Measurements from ENCODE around the gene FAF1.

The FAF1 gene

DNA sequence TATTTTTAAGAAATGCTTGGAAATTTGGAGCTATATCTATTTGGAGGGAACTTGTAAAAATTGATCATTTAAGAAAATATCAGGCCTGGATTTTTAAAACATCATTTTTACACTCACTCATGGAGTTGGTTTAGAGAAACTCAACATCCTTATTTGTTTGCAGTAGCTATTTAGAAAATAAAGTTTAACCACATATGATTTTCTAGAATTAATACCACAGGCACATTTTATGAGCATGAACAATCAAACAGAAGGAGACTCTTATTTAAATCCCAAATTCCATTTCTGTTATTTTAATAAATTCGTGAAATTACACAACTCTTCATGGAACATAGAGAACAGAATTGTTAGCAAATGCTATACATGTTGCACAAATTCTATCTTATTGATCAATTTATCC, 13.2 kb upstream of the FAF1 start:
- H3K4me3 ChIP-seq (ENCODE audit: low read length) = no peak overlapping the region
- H4K20me1 ChIP-seq (ENCODE audit: insufficient read depth, low read length) = no peaks in the 10 kb centered on the region; the same call in 1 of the 2 replicates
- H3K27me3 ChIP-seq (ENCODE audit: low read depth, low read length) = peaks cover 37% of the 10 kb centered on the region
- no peaks in the 10 kb centered on the region for H3K9me3 ChIP-seq (ENCODE audit: insufficient read depth, low read length)
- no peaks in the 10 kb centered on the region for H3K79me2 ChIP-seq (ENCODE audit: low read length)
- H3K9ac ChIP-seq (ENCODE audit: low read length) = no peak overlapping the region
- H3K4me2 ChIP-seq (ENCODE audit: low read length) = no peak overlapping the region
- peaks cover 37% of the 10 kb centered on the region for H3K4me1 ChIP-seq (ENCODE audit: low read length)
- TF ChIP-seq, protein P1, sequence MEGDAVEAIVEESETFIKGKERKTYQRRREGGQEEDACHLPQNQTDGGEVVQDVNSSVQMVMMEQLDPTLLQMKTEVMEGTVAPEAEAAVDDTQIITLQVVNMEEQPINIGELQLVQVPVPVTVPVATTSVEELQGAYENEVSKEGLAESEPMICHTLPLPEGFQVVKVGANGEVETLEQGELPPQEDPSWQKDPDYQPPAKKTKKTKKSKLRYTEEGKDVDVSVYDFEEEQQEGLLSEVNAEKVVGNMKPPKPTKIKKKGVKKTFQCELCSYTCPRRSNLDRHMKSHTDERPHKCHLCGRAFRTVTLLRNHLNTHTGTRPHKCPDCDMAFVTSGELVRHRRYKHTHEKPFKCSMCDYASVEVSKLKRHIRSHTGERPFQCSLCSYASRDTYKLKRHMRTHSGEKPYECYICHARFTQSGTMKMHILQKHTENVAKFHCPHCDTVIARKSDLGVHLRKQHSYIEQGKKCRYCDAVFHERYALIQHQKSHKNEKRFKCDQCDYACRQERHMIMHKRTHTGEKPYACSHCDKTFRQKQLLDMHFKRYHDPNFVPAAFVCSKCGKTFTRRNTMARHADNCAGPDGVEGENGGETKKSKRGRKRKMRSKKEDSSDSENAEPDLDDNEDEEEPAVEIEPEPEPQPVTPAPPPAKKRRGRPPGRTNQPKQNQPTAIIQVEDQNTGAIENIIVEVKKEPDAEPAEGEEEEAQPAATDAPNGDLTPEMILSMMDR (IDR thresholded peaks at IDR 0.05; ENCODE audit: low read depth, low read length) = no peak
- no peak for TF ChIP-seq EZH2phosphoT487 (IDR thresholded peaks at IDR 0.05; ENCODE audit: low read depth)
- no peak overlapping the region for H2AFZ ChIP-seq (ENCODE audit: low read depth, low read length)
- H3K36me3 ChIP-seq (replicated peaks; ENCODE audit: low read depth, low read length) = no peaks in the 10 kb centered on the region
- no peak overlapping the region for H3K27ac ChIP-seq (ENCODE audit: low read length)

DNA sequence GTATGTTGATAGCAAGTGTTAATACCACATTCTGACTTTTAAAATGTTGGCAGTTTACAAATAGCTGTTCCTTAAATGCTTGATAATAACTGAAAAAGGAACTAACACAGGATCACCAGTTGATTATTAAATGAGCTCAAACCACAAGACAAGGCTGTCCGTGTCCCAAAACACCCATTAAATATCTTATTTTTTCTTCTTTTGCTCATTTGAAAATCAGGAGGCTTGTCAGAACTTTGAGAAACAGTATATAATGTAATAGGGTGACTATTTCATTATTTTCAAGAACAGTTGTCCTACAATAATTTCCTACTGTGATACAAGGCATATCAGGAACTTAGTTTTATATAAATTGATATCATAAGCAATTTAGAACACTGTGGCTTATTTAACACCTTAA, 12.7 kb upstream of the FAF1 start:
- H3K27ac ChIP-seq (ENCODE audit: low read length) = no peak overlapping the region

DNA sequence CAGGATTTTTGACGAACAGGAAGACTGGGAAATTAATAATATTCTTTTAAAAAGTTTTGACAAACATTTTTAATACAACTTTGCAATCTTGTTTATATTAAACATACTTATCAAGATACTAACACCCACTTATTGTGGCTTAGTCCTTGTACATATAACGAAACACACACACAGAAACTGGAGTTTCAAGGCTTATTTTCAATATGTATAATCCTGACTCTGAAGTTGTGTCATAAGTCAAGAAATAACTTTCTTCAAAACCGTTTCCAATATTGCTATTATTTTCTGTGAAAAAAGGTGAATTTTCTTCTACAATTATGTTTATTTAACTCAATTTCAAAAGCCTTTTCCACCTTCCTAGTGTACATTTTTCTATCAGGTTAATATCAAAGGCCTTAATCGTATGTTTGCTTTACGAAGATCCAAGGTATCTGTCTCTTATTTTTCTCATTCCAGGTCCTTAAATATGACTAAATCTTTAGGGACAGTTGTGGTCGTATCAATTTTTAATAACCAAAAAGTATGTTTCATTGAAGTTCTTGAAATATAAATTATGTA, 11.8 kb upstream of the FAF1 start:
- Histone ChIP-seq H3K27me3 (ENCODE audit: low read depth, low read length) (peaks cover 35% of the 10 kb centered on the region), H3K4me1 (ENCODE audit: low read length) (peaks cover 45% of the 10 kb centered on the region), H3K79me2 (ENCODE audit: low read length) (no peaks in the 10 kb centered on the region), H3K9me3 (ENCODE audit: insufficient read depth, low read length) (no peaks in the 10 kb centered on the region), H3K9ac (ENCODE audit: low read length) (no peak overlapping the region), H4K20me1 (ENCODE audit: insufficient read depth, low read length) (no peaks in the 10 kb centered on the region; the same call in 1 of the 2 replicates), H3K4me2 (ENCODE audit: low read length) (peak overlapping the region; percentile 93), H3K27ac (ENCODE audit: low read length) (no peak overlapping the region), H2AFZ (ENCODE audit: low read depth, low read length) (no peak overlapping the region), H3K4me3 (ENCODE audit: low read length) (no peak overlapping the region; the same call in 1 of the 2 replicates), H3K36me3 (replicated peaks; ENCODE audit: low read depth, low read length) (no peaks in the 10 kb centered on the region)
- no peak for TF ChIP-seq EZH2phosphoT487 (IDR thresholded peaks at IDR 0.05; ENCODE audit: low read depth)
- TF ChIP-seq, protein P1 (IDR thresholded peaks at IDR 0.05; ENCODE audit: low read depth, low read length) = no peak

More for the DNA sequence above, 12.7 kb upstream of the FAF1 start:
- peak overlapping the region; percentile 22; the same call in 1 of the 2 replicates for H3K4me2 ChIP-seq (ENCODE audit: low read length)
- no peaks in the 10 kb centered on the region for H3K9me3 ChIP-seq (ENCODE audit: insufficient read depth, low read length)
- TF ChIP-seq EZH2phosphoT487 (IDR thresholded peaks at IDR 0.05; ENCODE audit: low read depth) = no peak
- TF ChIP-seq, protein P1 (IDR thresholded peaks at IDR 0.05; ENCODE audit: low read depth, low read length) = no peak
- H3K79me2 ChIP-seq (ENCODE audit: low read length) = no peaks in the 10 kb centered on the region
- H2AFZ ChIP-seq (ENCODE audit: low read depth, low read length) = no peak overlapping the region
- H3K4me3 ChIP-seq (ENCODE audit: low read length) = no peak overlapping the region
- no peaks in the 10 kb centered on the region for H3K36me3 ChIP-seq (replicated peaks; ENCODE audit: low read depth, low read length)
- H4K20me1 ChIP-seq (ENCODE audit: insufficient read depth, low read length) = no peaks in the 10 kb centered on the region; the same call in 1 of the 2 replicates
- peaks cover 39% of the 10 kb centered on the region for H3K4me1 ChIP-seq (ENCODE audit: low read length)
- peaks cover 35% of the 10 kb centered on the region for H3K27me3 ChIP-seq (ENCODE audit: low read depth, low read length)
- no peak overlapping the region for H3K9ac ChIP-seq (ENCODE audit: low read length)

DNA sequence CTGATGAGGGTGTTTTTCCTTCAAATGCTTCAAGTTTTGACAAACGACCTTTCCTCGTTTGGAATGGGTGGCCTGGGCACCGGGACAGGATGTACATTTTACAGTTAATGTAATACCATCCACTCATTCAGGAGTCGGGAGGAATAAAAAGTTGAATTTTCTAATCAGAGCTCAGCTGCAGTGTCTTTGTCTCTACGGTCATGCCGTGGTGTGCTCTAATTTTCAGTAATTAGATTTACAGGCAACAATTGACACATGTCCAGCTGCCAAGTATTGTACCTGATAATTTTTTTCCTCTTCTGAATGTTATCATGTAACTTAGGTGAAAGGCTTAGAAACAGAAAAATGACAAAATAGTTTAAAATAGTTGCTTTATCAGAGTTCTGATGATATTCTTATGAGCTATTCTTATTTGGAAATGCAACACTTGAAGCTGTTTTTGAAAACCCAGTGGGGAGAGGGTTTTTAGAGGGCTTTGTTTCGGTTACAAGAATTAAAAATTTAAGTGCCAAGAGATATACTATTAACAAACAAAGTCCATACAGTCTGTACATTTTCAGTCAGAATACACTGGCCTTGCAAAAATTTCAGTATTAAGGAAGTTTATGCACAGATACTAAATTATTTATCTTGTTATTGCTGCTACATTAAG, 11.0 kb upstream of the FAF1 start:
- H3K27ac ChIP-seq (ENCODE audit: low read length) = no peak overlapping the region
- peaks cover 28% of the 10 kb centered on the region for H3K27me3 ChIP-seq (ENCODE audit: low read depth, low read length)
- H3K79me2 ChIP-seq (ENCODE audit: low read length) = no peaks in the 10 kb centered on the region
- no peaks in the 10 kb centered on the region for H3K36me3 ChIP-seq (replicated peaks; ENCODE audit: low read depth, low read length)
- peak overlapping the region; percentile 81 for H3K4me3 ChIP-seq (ENCODE audit: low read length)
- peak overlapping the region; percentile 94; the same call in 1 of the 2 replicates for H3K9ac ChIP-seq (ENCODE audit: low read length)
- H3K4me2 ChIP-seq (ENCODE audit: low read length) = peak overlapping the region; percentile 93
- H2AFZ ChIP-seq (ENCODE audit: low read depth, low read length) = no peak overlapping the region
- peaks cover 37% of the 10 kb centered on the region for H3K4me1 ChIP-seq (ENCODE audit: low read length)
- no peaks in the 10 kb centered on the region for H3K9me3 ChIP-seq (ENCODE audit: insufficient read depth, low read length)
- no peaks in the 10 kb centered on the region for H4K20me1 ChIP-seq (ENCODE audit: insufficient read depth, low read length)
- TF ChIP-seq EZH2phosphoT487 (IDR thresholded peaks at IDR 0.05; ENCODE audit: low read depth) = no peak
- TF ChIP-seq, protein P1 (IDR thresholded peaks at IDR 0.05; ENCODE audit: low read depth, low read length) = no peak

All from OCI-LY3 (cell line).